NT2/D1 (cell line): Measurements from ENCODE around the gene TAF15.

ENCODE experiments used
- SUZ12 ChIP-seq: IDR thresholded peaks from 2 replicates; pipeline ENCODE4 v1.6.1; 2011; ENCODE audit not compliant: insufficient read length, insufficient read depth; ENCODE audit errors: extremely low read depth
- YY1 ChIP-seq: IDR thresholded peaks from 2 replicates; pipeline ENCODE4 v1.6.1; 2011; ENCODE audit not compliant: insufficient read length, insufficient read depth

GRCh38 chr17:35875072-35875799 is 66.0 kb downstream of the TAF15 start:
- no peak for TF ChIP-seq SUZ12
- no peak for TF ChIP-seq YY1
